Neural cell (in vitro differentiated cells): ENCODE data around the gene TLL2. TPM values are rescaled to one million over a fixed set of nuclear protein-coding genes. Genes with fewer than 3 reads are reported as not detected.

Experiments
- H2AFZ ChIP-seq: fragments of 200-600, 300-800 bp; sonication (generic), shearing (Covaris generic); 2 replicates; pipeline ENCODE4 v1.6.0; 2014; ENCODE audit warnings: low read depth, mild to moderate bottlenecking, antibody characterized with exemption, low read length, moderate library complexity
- H3F3A ChIP-seq: fragments of 200-600 bp; shearing (Covaris generic); 2 replicates; pipeline ENCODE4 v1.6.1; 2016; ENCODE audit warnings: mild to moderate bottlenecking, moderate library complexity, mixed read lengths, antibody characterized with exemption, low read length; ENCODE audit not compliant: insufficient read depth, poor library complexity, severe bottlenecking
- H3K27ac ChIP-seq: fragments of 200-600, 300-800 bp; sonication (generic), shearing (Covaris generic); 2 replicates; pipeline ENCODE4 v1.5.1; 2014; ENCODE audit warnings: mild to moderate bottlenecking, low read length, moderate library complexity
- H3K27me3 ChIP-seq: fragments of 300-800, 200-600 bp; sonication (generic), shearing (Covaris generic); 2 replicates; pipeline ENCODE4 v1.6.0; 2014; ENCODE audit warnings: mild to moderate bottlenecking, low read depth, low read length, moderate library complexity; ENCODE audit not compliant: insufficient read depth
- H3K36me3 ChIP-seq: fragments of 300-800, 200-600 bp; sonication (generic), shearing (Covaris generic); 2 replicates; pipeline ENCODE4 v1.5.1; 2014; ENCODE audit warnings: mild to moderate bottlenecking, antibody characterized with exemption, low read length, moderate library complexity; ENCODE audit not compliant: insufficient read depth
- H3K4me2 ChIP-seq: fragments of 300-800, 200-600 bp; sonication (generic), shearing (Covaris generic); 2 replicates; pipeline ENCODE4 v1.6.0; 2014; ENCODE audit warnings: mild to moderate bottlenecking, low read length
- H3K4me3 ChIP-seq: fragments of 300-800, 200-600 bp; sonication (generic), shearing (Covaris generic); 2 replicates; pipeline ENCODE4 v1.5.1; 2014; ENCODE audit warnings: mild to moderate bottlenecking, low read length, moderate library complexity
- H3K79me2 ChIP-seq: fragments of 200-600 bp; shearing (Covaris generic); replicated peaks from 2 replicates; pipeline ENCODE4 v1.6.0; 2014; ENCODE audit warnings: mild to moderate bottlenecking, low read length, moderate library complexity; ENCODE audit not compliant: insufficient read depth
- H3K9ac ChIP-seq: fragments of 300-800, 200-600 bp; sonication (generic), shearing (Covaris generic); 2 replicates; pipeline ENCODE4 v1.6.1; 2016; ENCODE audit warnings: mild to moderate bottlenecking, low read length, mixed read lengths
- H3K9me2 ChIP-seq: fragments of 200-600 bp; shearing (Covaris generic); 2 replicates; pipeline ENCODE4 v1.6.1; 2016; ENCODE audit warnings: mild to moderate bottlenecking, low read length, mixed read lengths; ENCODE audit not compliant: insufficient read depth
- H3K9me3 ChIP-seq: fragments of 200-600, 300-800 bp; sonication (generic), shearing (Covaris generic); 2 replicates; pipeline ENCODE4 v1.6.1; 2016; ENCODE audit warnings: mild to moderate bottlenecking, mixed run types, low read length, moderate library complexity, mixed read lengths
- H4K20me1 ChIP-seq: fragments of 200-600 bp; shearing (Covaris generic); 2 replicates; pipeline ENCODE4 v1.6.1; 2016; ENCODE audit warnings: mild to moderate bottlenecking, mixed run types; ENCODE audit not compliant: insufficient read depth
- CTCF ChIP-seq: fragments of 450-650 bp; IDR thresholded peaks from 2 replicates; pipeline ENCODE4 v1.5.1; 2014; ENCODE audit warnings: antibody characterized with exemption, mild to moderate bottlenecking, moderate library complexity; ENCODE audit not compliant: poor library complexity, severe bottlenecking
- EP300 ChIP-seq: fragments of 450-650 bp; conservative IDR thresholded peaks from 2 replicates; pipeline ENCODE4 v1.6.1; 2014; ENCODE audit warnings: antibody characterized with exemption, mild to moderate bottlenecking, moderate library complexity; ENCODE audit not compliant: poor library complexity, severe bottlenecking
- EZH2 ChIP-seq: fragments of 200-600, 300-800 bp; shearing (Covaris generic), sonication (generic); IDR thresholded peaks from 2 replicates; pipeline ENCODE4 v1.6.1; 2014; ENCODE audit warnings: antibody characterized with exemption, low read length, borderline replicate concordance, mild to moderate bottlenecking; ENCODE audit not compliant: insufficient read depth, poor library complexity, severe bottlenecking
- MXI1 ChIP-seq: fragments of 450-650 bp; conservative IDR thresholded peaks from 2 replicates; pipeline ENCODE4 v1.6.1; 2014; ENCODE audit warnings: antibody characterized with exemption, mild to moderate bottlenecking; ENCODE audit not compliant: poor library complexity, severe bottlenecking
- POLR2AphosphoS5 ChIP-seq: IDR thresholded peaks from 2 replicates; pipeline ENCODE4 v1.6.1; 2012
- RAD21 ChIP-seq: fragments of 450-650 bp; conservative IDR thresholded peaks from 2 replicates; pipeline ENCODE4 v1.6.1; 2014; ENCODE audit warnings: antibody characterized with exemption, mild to moderate bottlenecking, moderate library complexity
- SMC3 ChIP-seq: fragments of 450-650 bp; conservative IDR thresholded peaks from 2 replicates; pipeline ENCODE4 v1.6.1; 2014; ENCODE audit warnings: antibody characterized with exemption, mild to moderate bottlenecking, moderate library complexity; ENCODE audit not compliant: poor library complexity
- TAF1 ChIP-seq: IDR thresholded peaks from 2 replicates; pipeline ENCODE4 v1.6.1; 2012; ENCODE audit warnings: low read depth
- polyA plus RNA-seq: library from polyadenylated mRNA; depleted of rRNA; stranded (reverse); fragments of >200 nt; gene quantifications from 2 replicates; pipeline ENCODE4 v1.2.3, GENCODE V29; 2014
- TF ChIP-seq, protein P1 (sequence below): IDR thresholded peaks from 2 replicates; pipeline ENCODE4 v1.6.1; 2012; ENCODE audit warnings: borderline replicate concordance

The TLL2 gene
- polyA plus RNA-seq, 1 donor from 2014 or later, result 0.11 TPM

DNA sequence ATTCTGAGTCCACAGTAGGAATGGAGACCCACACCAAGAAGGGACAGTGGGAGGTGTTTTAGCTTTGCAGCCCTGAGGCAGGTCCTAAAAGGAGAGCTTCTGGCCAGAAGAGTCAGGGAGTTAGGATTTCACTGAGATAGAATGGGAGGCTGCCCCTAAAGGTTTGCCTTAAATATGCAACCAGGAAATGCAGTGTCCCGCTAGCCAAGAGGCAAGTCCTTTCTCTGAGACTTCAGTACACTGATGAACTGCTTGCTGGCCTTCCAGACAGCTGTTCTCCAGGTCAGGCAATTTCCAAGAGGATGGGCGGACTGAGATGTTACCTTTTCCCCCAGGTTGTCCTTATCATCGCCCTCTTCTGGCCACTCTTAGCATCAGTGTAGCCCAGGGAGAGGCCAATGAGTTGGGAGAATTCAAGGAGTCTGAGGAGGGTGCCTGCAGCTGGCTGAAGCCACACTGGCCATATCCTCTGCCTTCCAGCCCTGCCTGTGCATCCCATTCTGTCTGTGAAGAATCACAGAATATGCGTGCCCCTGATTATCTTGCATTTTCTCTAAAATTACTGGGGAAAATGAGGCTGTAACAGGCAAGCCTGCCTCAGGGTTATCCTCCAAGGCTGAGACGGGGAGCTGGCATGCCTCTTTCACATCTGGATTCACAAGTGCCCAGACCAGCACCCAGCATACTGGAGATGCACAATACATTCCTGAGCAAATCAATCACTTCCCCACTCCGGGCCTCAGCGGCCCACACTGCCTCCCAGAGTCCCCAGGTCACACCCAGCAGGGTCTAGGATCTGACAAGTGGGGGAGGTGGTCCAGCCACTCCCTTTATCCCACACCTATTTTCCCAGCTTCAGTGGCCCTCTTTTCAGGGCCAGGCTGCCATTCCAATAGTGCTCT is 2.4 kb downstream of the TLL2 start:
- Histone ChIP-seq H3K4me2 (no peak overlapping the region), H3K9me3 (no peaks in the 10 kb centered on the region)

DNA sequence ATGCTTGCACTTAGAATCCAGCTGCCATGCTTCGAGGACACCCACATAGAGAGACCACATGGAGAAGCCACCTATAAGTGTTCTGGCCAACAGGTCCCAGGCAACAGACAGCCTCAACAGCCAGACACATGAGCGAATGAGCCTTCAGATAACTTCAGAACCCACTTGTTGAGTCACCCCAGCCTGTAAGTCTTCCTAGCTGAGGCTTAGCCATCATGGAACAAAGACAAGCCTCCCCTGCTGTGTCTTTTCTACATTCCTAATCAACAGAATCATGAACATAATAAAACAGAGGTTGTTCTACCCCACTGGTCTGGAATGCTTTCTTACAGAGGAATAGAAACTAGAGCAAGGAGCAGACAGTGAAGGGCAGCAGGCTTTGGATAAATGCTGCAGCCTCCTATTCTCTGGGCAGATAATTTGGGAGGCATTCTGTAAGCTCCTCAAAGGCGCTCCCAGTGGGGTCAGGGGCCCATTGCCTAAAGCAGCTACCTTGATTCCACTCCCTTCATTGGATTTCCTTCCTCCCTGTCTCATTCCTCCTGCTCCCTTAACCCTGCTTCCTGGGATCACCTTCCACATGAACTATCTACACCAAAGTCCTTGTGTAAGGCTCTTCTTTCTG is 4.6 kb downstream of the TLL2 start:
- H3K4me3 ChIP-seq, result no peak overlapping the region
- no peak overlapping the region for H3K9ac ChIP-seq
- no peaks in the 10 kb centered on the region for H3F3A ChIP-seq
- no peak overlapping the region for H3K27ac ChIP-seq
- peaks cover 40% of the 10 kb centered on the region for H3K27me3 ChIP-seq
- H3K36me3 ChIP-seq, result no peaks in the 10 kb centered on the region
- H3K4me2 ChIP-seq, result no peak overlapping the region
- no peaks in the 10 kb centered on the region for H4K20me1 ChIP-seq
- no peak overlapping the region for H2AFZ ChIP-seq
- no peaks in the 10 kb centered on the region for H3K9me2 ChIP-seq
- H3K9me3 ChIP-seq, result no peaks in the 10 kb centered on the region
- no peaks in the 10 kb centered on the region for H3K79me2 ChIP-seq
- TF ChIP-seq RAD21 (no peak), POLR2AphosphoS5 (no peak), TAF1 (no peak), EP300 (no peak), SMC3 (no peak), EZH2 (no peak)
- TF ChIP-seq, protein P1, sequence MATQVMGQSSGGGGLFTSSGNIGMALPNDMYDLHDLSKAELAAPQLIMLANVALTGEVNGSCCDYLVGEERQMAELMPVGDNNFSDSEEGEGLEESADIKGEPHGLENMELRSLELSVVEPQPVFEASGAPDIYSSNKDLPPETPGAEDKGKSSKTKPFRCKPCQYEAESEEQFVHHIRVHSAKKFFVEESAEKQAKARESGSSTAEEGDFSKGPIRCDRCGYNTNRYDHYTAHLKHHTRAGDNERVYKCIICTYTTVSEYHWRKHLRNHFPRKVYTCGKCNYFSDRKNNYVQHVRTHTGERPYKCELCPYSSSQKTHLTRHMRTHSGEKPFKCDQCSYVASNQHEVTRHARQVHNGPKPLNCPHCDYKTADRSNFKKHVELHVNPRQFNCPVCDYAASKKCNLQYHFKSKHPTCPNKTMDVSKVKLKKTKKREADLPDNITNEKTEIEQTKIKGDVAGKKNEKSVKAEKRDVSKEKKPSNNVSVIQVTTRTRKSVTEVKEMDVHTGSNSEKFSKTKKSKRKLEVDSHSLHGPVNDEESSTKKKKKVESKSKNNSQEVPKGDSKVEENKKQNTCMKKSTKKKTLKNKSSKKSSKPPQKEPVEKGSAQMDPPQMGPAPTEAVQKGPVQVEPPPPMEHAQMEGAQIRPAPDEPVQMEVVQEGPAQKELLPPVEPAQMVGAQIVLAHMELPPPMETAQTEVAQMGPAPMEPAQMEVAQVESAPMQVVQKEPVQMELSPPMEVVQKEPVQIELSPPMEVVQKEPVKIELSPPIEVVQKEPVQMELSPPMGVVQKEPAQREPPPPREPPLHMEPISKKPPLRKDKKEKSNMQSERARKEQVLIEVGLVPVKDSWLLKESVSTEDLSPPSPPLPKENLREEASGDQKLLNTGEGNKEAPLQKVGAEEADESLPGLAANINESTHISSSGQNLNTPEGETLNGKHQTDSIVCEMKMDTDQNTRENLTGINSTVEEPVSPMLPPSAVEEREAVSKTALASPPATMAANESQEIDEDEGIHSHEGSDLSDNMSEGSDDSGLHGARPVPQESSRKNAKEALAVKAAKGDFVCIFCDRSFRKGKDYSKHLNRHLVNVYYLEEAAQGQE, result no peak

More for the DNA sequence above, 2.4 kb downstream of the TLL2 start:
- no peaks in the 10 kb centered on the region for H3K36me3 ChIP-seq
- no peak overlapping the region for H2AFZ ChIP-seq
- no peak overlapping the region for H3K27ac ChIP-seq
- H3K9ac ChIP-seq, result no peak overlapping the region
- H4K20me1 ChIP-seq, result no peaks in the 10 kb centered on the region
- TF ChIP-seq POLR2AphosphoS5 (no peak), RAD21 (peak; percentile 26), EP300 (no peak), EZH2 (no peak), SMC3 (peak; percentile 52), CTCF (peak; percentile 57), TAF1 (no peak), MXI1 (no peak)
- TF ChIP-seq, protein P1, result no peak
- H3K27me3 ChIP-seq, result peaks cover 50% of the 10 kb centered on the region
- no peak overlapping the region for H3K4me3 ChIP-seq
- no peaks in the 10 kb centered on the region for H3K9me2 ChIP-seq
- H3K79me2 ChIP-seq, result no peaks in the 10 kb centered on the region
- H3F3A ChIP-seq, result no peaks in the 10 kb centered on the region
